ENCODE measurements around the gene THEMIS2.

Gene THEMIS2

GRCh38 chr1:27864264-27864895, 8.0 kb upstream of the THEMIS2 start:
- no peak for DNase-seq
- H3K4me2 ChIP-seq (ENCODE audit: low read depth, low read length) = no peak overlapping the region

GRCh38 chr1:27865821-27866220, 6.5 kb upstream of the THEMIS2 start:
- Histone ChIP-seq H3K27me3 (replicated peaks; ENCODE audit: insufficient read depth, low read length) (no peaks in the 10 kb centered on the region), H3K4me3 (ENCODE audit: low read length) (no peak overlapping the region), H4K20me1 (ENCODE audit: insufficient read depth, low read length) (no peaks in the 10 kb centered on the region), H3K27ac (ENCODE audit: low read length) (no peak overlapping the region), H3K36me3 (replicated peaks; ENCODE audit: insufficient read depth, low read length) (no peaks in the 10 kb centered on the region), H3K4me1 (ENCODE audit: low read length) (peaks cover 11% of the 10 kb centered on the region), H3K9ac (ENCODE audit: low read length) (no peak overlapping the region), H3K9me3 (replicated peaks; ENCODE audit: insufficient read depth, low read length) (no peaks in the 10 kb centered on the region), H3K4me2 (ENCODE audit: low read depth, low read length) (no peak overlapping the region), H3K9me2 (replicated peaks; ENCODE audit: insufficient read depth, low read length) (no peaks in the 10 kb centered on the region), H3K79me2 (ENCODE audit: low read length) (no peaks in the 10 kb centered on the region), H3F3A (ENCODE audit: insufficient read depth, low read length) (no peaks in the 10 kb centered on the region), H2AFZ (ENCODE audit: low read length) (no peak overlapping the region)
- no peak for DNase-seq
- TF ChIP-seq EZH2phosphoT487 (IDR thresholded peaks at IDR 0.05; ENCODE audit: low read length) (no peak), CTCF (IDR thresholded peaks at IDR 0.05; ENCODE audit: low read length) (no peak), EZH2 (optimal IDR thresholded peaks at IDR 0.05; ENCODE audit: low read depth, low read length) (no peak)

More at GRCh38 chr1:27864264-27864895, 8.0 kb upstream of the THEMIS2 start:
- no peaks in the 10 kb centered on the region for H3K36me3 ChIP-seq (replicated peaks; ENCODE audit: insufficient read depth, low read length)
- H3K9me3 ChIP-seq (replicated peaks; ENCODE audit: insufficient read depth, low read length) = no peaks in the 10 kb centered on the region
- H3K9ac ChIP-seq (ENCODE audit: low read length) = no peak overlapping the region
- no peak overlapping the region for H3K27ac ChIP-seq (ENCODE audit: low read length)
- no peak overlapping the region for H2AFZ ChIP-seq (ENCODE audit: low read length)
- peaks cover 7% of the 10 kb centered on the region for H3K4me1 ChIP-seq (ENCODE audit: low read length)
- H3K27me3 ChIP-seq (replicated peaks; ENCODE audit: insufficient read depth, low read length) = no peaks in the 10 kb centered on the region
- H3K4me3 ChIP-seq (ENCODE audit: low read length) = no peak overlapping the region
- no peaks in the 10 kb centered on the region for H3F3A ChIP-seq (ENCODE audit: insufficient read depth, low read length)
- H3K79me2 ChIP-seq (ENCODE audit: low read length) = no peaks in the 10 kb centered on the region
- H4K20me1 ChIP-seq (ENCODE audit: insufficient read depth, low read length) = no peaks in the 10 kb centered on the region
- TF ChIP-seq CTCF (IDR thresholded peaks at IDR 0.05; ENCODE audit: low read length) (no peak), EZH2 (optimal IDR thresholded peaks at IDR 0.05; ENCODE audit: low read depth, low read length) (no peak), EZH2phosphoT487 (IDR thresholded peaks at IDR 0.05; ENCODE audit: low read length) (no peak)
- no peaks in the 10 kb centered on the region for H3K9me2 ChIP-seq (replicated peaks; ENCODE audit: insufficient read depth, low read length)

- H3K9me2 ChIP-seq (replicated peaks; ENCODE audit: insufficient read depth, low read length) = no peaks in the 10 kb centered on the region
- TF ChIP-seq EZH2phosphoT487 (IDR thresholded peaks at IDR 0.05; ENCODE audit: low read length) (no peak), CTCF (IDR thresholded peaks at IDR 0.05; ENCODE audit: low read length) (no peak), EZH2 (optimal IDR thresholded peaks at IDR 0.05; ENCODE audit: low read depth, low read length) (no peak)
- H3K4me3 ChIP-seq (ENCODE audit: low read length) = no peak overlapping the region
- no peaks in the 10 kb centered on the region for H3F3A ChIP-seq (ENCODE audit: insufficient read depth, low read length)
- no peaks in the 10 kb centered on the region for H3K27me3 ChIP-seq (replicated peaks; ENCODE audit: insufficient read depth, low read length)
- no peak overlapping the region for H3K27ac ChIP-seq (ENCODE audit: low read length)
- H3K9ac ChIP-seq (ENCODE audit: low read length) = no peak overlapping the region
- H3K4me2 ChIP-seq (ENCODE audit: low read depth, low read length) = no peak overlapping the region; the same call in 1 of the 2 replicates
- H3K36me3 ChIP-seq (replicated peaks; ENCODE audit: insufficient read depth, low read length) = no peaks in the 10 kb centered on the region
- H2AFZ ChIP-seq (ENCODE audit: low read length) = peak overlapping the region; percentile 49
- H3K9me3 ChIP-seq (replicated peaks; ENCODE audit: insufficient read depth, low read length) = no peaks in the 10 kb centered on the region
- H3K4me1 ChIP-seq (ENCODE audit: low read length) = peaks cover 11% of the 10 kb centered on the region
- H4K20me1 ChIP-seq (ENCODE audit: insufficient read depth, low read length) = no peaks in the 10 kb centered on the region
- DNase-seq = no peak
- no peaks in the 10 kb centered on the region for H3K79me2 ChIP-seq (ENCODE audit: low read length)
Observed at GRCh38 chr1:27868556-27868931, 3.8 kb upstream of the THEMIS2 start.
